Neural cell (in vitro differentiated cells): ENCODE data around the gene SLC6A18.

ENCODE experiments used
- CTCF ChIP-seq: fragments of 450-650 bp; IDR thresholded peaks from 2 replicates; pipeline ENCODE4 v1.5.1; 2014; ENCODE audit warnings: antibody characterized with exemption, mild to moderate bottlenecking, moderate library complexity; ENCODE audit not compliant: poor library complexity, severe bottlenecking
- EP300 ChIP-seq: fragments of 450-650 bp; conservative IDR thresholded peaks from 2 replicates; pipeline ENCODE4 v1.6.1; 2014; ENCODE audit warnings: antibody characterized with exemption, mild to moderate bottlenecking, moderate library complexity; ENCODE audit not compliant: poor library complexity, severe bottlenecking
- MXI1 ChIP-seq: fragments of 450-650 bp; conservative IDR thresholded peaks from 2 replicates; pipeline ENCODE4 v1.6.1; 2014; ENCODE audit warnings: antibody characterized with exemption, mild to moderate bottlenecking; ENCODE audit not compliant: poor library complexity, severe bottlenecking
- POLR2AphosphoS5 ChIP-seq: IDR thresholded peaks from 2 replicates; pipeline ENCODE4 v1.6.1; 2012
- REST ChIP-seq: IDR thresholded peaks from 2 replicates; pipeline ENCODE4 v1.6.1; 2012; ENCODE audit warnings: borderline replicate concordance
- TAF1 ChIP-seq: IDR thresholded peaks from 2 replicates; pipeline ENCODE4 v1.6.1; 2012; ENCODE audit warnings: low read depth

GRCh38 chr5:1182633-1183423, 42.4 kb upstream of the SLC6A18 start:
- TF ChIP-seq CTCF (no peak), POLR2AphosphoS5 (no peak), MXI1 (no peak), EP300 (no peak), TAF1 (no peak), REST (no peak)
